ENCODE data around the gene GMEB1.
"Not testable (repeated sequence)": the region's sequence is repeated elsewhere in the genome, so short reads cannot be mapped to it uniquely, and the experiment has no call there.

Gene GMEB1, protein sequence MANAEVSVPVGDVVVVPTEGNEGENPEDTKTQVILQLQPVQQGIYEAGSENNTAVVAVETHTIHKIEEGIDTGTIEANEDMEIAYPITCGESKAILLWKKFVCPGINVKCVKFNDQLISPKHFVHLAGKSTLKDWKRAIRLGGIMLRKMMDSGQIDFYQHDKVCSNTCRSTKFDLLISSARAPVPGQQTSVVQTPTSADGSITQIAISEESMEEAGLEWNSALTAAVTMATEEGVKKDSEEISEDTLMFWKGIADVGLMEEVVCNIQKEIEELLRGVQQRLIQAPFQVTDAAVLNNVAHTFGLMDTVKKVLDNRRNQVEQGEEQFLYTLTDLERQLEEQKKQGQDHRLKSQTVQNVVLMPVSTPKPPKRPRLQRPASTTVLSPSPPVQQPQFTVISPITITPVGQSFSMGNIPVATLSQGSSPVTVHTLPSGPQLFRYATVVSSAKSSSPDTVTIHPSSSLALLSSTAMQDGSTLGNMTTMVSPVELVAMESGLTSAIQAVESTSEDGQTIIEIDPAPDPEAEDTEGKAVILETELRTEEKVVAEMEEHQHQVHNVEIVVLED

DNA sequence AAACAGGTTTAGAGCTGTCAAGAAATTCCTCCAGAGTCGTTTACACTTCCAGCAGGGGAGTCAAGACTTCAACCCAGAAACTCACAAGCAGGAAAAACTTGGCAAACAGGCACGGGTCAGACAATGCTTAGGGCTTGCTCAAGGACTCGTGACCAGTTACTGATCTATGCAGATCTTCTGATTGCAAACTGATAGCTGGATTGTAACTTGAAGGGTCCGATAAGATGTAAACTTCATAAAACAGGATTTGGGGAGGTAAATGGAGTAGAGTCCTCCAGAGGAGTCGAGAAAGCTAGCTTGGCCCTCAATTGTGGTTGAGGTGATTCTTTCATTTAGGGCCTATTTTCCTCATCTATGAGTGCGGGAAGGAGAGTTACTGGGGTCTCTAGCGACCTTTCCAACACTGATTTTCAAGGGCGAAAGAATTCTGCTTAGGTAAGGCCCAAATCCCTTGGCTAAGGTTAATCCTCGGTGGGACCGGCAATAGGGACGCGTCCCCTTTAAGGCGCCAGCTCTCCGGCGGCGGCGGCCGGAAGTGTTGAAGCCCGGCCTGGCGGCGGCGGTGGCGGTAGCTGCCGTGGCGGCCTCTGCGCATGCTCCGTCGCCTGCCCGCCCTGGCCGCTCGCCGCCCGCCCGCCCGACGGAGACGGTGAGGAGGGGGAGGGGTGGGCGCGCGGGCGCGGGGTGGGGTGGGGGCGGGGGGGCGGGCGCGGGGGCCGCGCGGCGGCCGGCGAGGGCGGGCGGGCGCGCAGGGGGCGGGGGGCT, at the start of gene GMEB1:
TSS of gene GMEB1 (plus strand) at position 594 of the 765 bp plus-strand sequence. CDS start 14,829 bp downstream, outside the sequence.
- peak; percentile 68 to 71 for DNase-seq (ENCODE audit: low read depth in 2 of 2)

DNA sequence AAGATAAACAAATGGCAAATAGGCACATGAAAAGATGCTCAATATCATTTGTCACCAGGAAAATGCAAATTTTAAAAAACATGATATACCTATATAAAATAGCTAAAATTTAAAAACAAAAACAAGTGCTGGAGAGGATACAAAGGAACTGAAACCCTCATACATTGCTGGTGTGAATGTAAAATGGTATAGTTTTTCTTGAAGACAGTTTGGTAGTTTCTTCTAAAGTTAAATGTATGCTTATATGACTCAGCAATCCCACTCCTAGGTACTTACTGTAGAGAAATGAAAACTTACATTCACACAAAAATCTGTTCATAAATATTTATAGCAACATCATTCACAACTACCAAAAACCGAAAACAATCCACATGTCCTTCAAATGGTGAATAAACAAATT, 36.9 kb upstream of the GMEB1 start:
- DNase-seq (ENCODE audit: low read depth in 2 of 2) = no peak

DNA sequence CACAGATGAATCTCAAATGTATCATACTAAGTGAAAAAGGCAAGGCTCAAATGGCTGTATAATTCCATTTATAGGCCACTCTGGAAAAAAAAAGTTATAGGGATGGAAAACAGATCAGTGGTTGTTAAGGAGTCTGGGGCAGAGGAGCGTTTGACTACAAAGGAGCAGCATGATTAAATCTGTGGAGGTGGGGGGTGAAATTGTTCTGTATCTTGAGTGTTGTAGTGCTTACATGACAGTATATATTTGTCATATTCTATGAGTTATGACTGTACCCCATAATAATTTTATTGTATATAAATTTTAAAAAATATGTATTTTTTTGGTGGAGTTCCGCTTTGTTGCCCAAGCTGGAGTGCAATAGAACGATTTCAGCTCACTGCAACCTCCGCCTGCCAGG, 36.0 kb upstream of the GMEB1 start:
- DNase-seq (ENCODE audit: low read depth in 2 of 2) = no peak

DNA sequence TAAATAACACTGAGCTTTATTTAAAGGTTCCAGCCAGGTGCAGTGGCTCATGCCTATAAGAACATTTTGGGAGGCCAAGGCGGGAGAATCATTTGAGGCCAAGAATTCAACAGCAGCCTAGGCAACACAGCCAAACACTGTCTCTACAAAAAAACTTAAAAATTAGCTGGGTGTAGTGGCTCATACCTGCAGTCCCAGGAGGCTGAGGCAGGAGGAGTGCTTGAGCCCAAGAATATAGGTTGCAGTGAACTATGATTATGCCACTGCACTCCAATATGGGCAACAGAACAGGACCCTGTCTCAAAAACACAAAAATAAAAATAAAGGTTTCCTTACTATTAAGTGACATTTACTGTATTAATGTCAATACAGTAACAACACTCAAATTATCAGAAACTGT, 27.8 kb upstream of the GMEB1 start:
- DNase-seq (ENCODE audit: low read depth in 2 of 2) = no peak

DNA sequence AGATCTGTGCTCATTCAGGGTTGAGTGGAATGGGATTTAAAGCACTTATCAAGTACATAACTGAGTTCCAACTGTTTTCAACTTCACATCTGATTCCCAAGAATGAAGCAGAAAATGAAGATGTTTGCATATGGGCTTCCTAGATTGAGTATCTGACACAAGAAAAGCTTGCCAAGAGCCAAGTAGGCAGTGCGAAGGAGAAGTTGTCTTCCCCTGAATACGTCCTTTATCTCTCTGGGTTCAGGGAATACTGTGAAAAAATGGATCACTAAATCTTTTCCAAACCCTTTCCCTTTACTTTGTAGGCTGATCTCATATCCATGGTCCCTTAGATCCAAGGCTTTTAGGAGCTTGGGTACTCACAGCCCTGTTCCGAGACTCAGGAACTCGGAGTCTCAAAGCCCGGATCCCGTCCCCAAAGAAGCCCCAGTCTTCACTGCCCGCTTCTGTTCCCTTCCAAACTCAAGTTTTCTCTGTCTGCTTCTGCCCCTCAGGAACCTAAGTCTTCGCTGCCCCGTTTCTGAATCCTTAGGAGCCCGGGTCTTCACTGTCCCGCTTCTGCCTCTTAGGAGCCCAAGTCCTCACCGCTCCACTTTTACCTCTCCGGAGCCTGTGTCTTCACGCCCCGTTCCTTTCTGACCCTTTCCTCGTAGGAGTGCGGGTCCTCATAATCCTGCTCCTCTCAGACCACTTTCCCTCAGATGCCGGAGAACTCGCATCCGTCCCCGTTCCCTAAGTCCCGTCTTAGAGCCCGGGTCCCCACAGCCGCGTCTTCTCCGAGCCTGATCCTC, 26.3 kb upstream of the GMEB1 start:
- DNase-seq (ENCODE audit: low read depth in 2 of 2) = no peak

DNA sequence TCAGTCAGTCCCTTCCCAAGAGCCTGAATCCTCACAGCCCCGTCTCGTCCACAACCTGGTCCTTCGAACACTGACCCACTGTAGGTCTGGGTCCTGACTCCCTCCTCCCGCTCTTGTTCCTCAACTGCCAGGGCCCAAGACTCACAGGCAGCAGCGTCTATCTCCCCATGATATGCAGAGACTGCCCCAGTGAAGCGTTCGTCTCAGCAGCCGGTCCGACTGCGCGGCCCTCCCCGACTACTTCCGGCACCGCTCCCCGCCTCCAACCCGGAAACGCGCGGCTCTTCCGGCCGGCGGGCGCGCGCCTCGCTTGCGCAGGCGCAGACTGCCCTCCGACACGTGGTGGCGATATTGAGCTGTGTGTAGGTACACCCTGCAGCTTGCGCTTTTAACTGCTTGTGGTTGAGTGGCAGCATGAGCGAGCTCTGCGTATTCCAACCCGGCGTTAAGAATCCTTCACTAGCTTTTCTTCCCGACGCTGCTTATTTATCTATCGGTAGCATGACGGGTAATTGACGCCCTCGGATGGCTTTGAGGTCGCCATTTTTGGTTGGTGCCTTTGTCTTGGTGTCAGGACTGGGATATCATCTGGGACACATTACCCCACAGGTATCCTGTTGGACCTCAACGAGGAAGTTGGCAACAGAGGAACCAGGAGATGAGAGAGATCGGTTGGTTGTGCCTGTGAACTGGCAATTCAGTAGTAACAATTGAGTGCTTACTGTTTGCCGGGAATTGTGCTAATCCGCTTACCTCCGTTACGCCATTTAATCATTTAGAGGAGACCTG, 25.5 kb upstream of the GMEB1 start, which contains the start of gene TAF12:
TSS of gene TAF12 (minus strand) at position 221 of the 789 bp plus-strand sequence. CDS start 20,986 bp downstream, outside the sequence.
- peak; percentile 89 to 91 for DNase-seq (ENCODE audit: low read depth in 2 of 2)

DNA sequence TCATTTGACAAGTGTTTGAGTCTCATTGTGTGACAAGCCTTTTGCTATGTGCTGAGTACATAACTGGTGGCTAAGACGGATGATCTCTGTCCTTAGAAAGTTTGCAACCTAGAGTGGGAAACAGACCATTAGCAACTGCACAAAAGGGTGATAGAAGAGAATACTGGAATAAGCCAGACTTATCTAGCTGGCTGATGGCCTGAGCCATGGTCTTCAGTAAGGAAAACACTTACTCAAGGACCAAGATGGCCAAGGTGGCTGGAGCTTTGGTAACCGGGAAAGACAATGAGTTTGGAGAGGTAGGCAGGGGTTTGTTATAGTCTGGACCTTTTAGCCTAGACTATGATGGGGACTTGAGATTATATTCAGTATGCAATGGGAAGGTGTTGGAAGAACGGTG, 24.1 kb upstream of the GMEB1 start:
- no peak for DNase-seq (ENCODE audit: low read depth in 2 of 2)

DNA sequence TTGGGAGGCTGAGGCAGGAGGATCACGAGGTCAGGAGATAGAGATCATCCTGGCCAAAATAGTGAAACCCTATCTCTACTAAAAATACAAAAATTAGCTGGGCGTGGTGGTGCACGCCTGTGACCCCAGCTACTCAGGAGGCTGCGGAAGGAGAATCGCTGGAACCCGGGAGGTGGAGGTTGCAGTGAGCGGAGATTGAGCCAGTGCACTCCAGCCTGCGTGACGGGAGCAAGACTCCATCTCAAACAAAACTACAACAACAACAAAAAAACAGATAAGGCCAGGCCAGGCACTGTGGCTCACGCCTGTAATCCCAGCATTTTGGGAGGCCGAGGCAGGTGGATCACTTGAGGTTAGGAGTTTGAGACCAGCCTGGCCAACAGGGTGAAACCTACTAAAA, 23.2 kb upstream of the GMEB1 start:
- DNase-seq (ENCODE audit: low read depth in 2 of 2) = not testable (repeated sequence)

DNA sequence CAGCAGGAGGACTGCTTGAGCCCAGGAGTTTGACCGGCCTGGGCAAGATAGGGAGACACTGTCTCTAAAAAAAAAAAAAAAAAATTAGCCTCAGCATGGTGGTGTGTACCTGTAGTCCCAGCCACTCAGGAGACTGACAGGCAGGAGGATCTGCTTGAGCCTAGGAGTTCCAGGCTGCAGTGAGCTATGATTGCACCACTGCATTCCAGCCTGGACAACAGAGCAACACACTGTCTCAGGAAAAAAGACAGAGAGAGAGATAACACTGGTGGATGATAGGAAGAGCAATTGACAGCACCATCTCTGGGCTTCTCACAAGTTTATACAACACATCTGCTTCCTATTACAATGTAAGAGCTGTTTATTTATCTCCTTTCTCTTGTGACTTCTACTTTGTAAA, 22.5 kb upstream of the GMEB1 start:
- no peak for DNase-seq (ENCODE audit: low read depth in 2 of 2)

DNA sequence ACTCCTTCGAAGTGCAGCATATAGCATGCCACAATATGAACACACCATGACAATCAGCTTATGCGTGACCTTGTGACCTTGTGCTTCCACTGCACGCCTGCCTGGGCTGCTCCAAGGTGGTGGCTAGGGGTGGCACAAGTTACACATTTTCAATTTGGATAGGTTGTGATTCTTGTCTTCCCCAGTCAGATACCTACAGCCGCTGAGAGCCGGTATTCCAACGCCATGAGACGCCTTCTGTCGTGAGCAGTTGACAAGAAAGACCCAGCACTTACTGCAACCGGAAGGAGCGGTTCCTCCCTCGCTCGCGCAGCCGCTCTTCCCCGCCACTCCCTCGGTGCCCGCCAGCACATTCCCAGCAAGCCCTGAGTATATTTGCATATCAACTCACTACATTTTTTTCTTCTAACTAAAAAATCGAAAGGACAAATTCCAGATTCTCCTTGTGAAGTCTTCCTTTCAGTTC, 20.5 kb upstream of the GMEB1 start:
- DNase-seq (ENCODE audit: low read depth in 2 of 2) = no peak

DNA sequence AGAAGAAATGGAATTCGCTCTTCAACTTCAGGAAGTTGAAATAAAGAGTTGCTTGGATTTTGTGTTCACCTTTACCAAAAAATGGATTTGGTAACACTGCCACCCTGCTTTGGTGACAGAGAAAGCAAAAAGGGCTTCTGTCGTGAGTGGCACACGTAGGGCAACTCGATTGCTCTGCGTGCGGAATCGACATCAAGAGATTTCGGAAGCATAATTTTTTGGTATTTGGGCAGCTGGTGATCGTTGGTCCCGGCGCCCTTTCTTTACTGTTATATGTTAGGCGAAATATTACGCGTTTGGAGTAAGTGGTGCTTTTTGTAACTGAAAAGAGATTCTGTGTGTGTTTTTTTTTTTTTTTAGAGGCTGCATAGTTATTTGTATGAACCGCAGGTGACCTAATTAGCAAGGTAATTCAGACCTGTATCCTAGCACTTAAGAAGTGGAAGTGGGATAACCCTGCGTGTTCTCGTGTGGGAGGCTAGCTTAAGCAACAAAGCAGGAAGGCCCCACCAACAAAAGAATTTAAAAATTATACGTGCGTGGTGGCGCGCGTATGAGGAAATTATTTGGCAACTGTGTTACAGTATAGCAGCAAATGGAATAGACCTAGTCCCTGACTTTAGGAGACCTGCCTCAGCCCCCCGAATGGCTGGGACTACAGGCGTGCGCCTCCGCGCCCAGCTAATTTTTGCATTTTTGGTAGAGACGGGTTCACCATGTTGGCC, 19.9 kb upstream of the GMEB1 start, which contains the start of gene RNU11:
TSS of gene RNU11 (plus strand) at position 127 of the 725 bp plus-strand sequence.
- peak; percentile 98 to 99 for DNase-seq (ENCODE audit: low read depth in 2 of 2)

DNA sequence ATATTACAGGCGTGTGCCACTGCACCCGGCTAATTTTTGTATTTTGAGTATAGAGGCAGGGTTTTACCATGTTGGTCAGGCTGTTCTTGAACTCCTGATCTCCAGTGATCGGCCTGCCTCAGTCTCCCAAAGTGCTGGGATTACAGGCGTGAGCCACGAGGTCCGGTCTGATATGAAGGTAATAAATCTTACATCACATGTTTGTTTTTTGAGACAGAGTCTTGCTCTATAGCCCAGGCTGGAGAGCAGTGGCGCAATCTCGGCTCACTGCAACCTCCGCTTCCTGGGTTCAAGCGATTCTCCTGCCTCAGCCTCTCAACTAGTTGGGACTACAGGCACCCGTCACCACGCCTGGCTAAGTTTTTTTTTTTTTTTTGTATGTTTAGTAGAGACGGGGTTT, 15.5 kb upstream of the GMEB1 start:
- not testable (repeated sequence) for DNase-seq (ENCODE audit: low read depth in 2 of 2)

DNA sequence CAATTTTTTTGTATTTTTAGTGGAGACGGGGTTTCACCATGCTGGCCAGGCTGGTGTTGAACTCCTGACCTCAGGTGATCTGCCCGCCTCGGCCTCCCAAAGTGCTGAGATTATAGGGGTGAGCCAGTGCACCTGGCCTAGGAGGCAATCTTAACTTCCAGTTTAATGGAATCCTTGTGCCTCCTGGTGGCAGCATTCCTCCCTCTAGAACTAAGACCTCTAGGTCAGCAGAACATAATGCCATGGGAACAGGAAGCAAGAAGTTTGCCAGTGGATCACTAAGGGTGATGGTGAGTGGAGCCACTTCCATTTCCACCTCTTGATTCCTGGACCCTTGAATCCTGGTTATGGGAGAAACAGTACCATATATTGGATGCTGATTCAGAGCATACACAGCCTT, 14.7 kb upstream of the GMEB1 start:
- DNase-seq (ENCODE audit: low read depth in 2 of 2) = not testable (repeated sequence)

DNA sequence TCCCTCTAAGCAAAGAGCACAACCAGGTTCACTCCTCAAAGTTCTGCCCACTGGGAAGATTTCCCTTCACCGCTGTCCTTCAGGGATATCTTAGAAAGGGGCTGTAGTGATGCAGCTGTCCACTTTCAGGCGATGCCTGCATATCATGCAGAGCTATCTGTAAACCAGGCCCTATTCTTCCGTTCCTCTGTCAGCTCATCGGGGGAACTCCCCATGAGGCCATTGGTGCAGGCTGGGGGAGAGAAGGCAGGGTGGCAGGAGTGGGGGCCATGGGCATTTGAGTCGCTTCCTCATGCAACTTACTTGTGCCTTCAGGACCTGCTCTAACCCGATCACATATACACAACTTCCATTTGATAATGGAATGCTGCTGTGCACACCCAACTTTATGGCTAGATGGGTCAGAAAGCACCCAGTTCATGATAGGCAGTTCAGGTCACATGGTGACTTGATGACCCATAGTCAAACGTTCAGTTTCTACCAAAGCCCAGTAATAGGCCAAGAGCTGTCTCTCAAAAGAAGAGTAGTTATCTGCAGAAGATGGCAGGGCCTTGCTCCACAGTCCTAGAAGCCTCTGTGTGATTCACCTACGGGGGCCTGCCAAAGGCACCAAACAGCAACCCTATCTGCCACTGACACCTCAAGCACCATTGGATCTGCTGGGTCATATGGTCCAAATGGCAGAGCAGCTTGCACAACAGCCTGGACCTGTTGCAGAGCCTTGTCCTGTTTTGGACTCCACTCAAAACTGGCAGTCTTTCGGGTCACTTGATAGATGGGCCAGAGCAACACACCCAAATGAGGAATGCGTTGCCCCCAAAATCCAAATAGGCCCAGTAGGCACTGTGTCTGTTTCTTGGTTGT, 12.9 kb upstream of the GMEB1 start:
- not testable (repeated sequence) for DNase-seq (ENCODE audit: low read depth in 2 of 2)

DNA sequence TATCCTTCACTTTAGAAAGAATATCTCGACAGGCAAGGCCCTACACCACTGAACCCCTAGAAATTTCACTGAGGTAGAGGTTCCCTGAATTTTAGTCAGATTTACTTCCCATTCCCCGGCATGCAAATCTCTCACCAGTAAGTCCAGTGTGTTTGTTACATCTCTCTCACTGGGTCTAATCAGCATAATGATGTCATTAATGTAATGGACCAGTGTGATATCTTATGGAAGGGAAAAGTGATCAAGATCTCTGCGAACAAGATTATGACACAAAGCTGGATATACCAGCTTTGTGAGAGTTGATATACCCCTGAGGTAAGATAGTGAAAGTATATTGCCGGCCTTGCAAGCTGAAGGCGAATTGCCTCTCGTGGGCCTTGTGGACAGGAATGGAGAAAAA, 12.2 kb upstream of the GMEB1 start:
- no peak for DNase-seq (ENCODE audit: low read depth in 2 of 2)

DNA sequence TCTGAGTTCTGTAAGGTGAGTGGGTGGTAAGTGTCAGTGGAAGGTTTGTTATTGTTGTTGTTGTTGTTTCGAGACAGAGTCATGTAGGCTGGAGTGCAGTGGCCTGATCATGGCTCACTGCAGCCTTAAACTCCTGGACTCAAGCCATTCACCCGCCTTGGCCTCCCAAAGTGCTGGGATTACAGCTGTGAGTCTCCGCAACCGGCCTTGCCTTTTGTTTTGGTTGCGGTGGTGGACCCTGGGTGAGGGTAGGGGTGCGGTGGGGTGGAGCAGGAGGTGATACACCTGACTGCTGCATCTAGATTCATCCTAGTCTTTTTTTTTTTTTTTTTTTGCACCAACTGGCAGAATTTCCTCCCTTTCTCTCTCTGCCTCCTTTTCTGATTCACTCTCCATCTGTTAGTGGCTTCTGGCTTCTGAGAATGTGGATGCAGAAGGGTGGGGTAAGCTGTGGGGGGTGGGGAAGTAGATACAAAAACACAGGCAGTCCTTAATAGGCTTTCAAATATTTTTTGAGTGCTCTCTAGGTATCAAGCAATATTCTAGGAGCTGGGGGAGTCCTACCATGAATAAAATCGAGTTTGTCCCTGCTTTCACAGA, 4.6 kb upstream of the GMEB1 start:
- no peak for DNase-seq (ENCODE audit: low read depth in 2 of 2)

DNA sequence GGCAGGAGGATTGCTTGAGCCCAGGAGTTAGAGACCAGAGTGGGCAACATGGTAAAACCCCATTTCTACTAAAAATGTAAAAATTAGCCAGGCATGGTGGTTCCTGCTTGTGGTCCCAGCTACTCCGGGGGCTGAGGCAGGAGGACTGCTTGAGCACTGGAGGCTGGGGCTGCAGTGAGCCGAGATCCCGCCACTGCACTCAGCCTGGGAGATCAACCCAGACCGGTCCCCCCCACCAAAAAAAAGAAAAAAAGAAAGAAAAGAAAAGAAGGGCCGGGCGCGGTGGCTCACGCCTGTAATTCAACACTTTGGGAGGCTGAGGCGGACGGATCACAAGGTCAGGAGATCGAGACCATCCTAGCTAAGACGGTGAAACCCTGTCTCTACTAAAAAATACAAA, 1.8 kb upstream of the GMEB1 start:
- no peak for DNase-seq (ENCODE audit: low read depth in 2 of 2)

DNA sequence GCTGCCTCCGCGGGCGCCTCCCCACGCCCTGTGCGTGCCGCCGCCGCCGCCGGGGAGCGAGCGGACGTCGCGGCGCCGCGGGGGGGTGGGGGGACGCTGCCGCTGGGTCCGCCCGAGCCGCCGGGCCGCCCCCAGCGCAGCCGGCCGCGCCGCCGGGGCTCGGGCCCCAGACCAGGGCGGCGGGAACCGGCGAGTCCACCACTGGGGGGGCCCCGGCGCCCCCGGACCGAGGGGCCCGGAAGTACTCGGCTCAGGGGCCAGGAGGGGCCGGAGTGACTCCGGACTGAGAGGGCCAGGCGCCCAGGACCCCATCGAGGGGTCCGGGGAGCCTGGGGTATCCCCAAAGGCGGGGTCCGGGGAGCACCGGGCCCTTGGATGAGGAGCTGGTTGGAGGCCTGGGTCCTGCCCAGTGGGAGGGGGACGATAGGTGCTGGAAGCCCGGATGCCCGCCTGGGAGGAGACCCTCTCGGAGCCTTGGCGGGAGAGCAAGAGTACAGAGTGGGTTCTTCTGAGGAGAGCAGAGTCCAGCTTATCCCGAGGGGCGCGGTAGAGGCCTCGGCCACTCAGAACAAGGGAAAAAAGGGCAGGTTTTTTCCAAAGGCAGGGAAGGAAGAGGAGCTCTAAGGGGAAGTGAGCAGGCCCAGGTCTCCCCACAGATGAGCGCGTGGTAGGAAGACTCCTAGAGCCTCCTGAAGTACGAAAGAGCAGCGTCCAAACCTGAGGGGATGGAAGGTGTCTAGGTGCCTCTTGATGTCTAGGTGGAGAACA, 556 bp downstream of the GMEB1 start:
- DNase-seq (ENCODE audit: low read depth in 2 of 2) = peak in 1 of 2 experiments; percentile 29
